Embryonic facial prominence (tissue), 1 donor: ENCODE measurements around the gene CNOT3.

Source experiments
- DNase-seq: peaks from one replicate; pipeline ENCODE4 v3.0.0-alpha.2; 2016; ENCODE audit errors: extremely low spot score

The CNOT3 gene

GRCh38 chr19:54149021-54149812 lies 11.7 kb downstream of the CNOT3 start:
- no peak for DNase-seq

- DNase-seq = no peak
Measured at GRCh38 chr19:54151362-54152035, 13.9 kb downstream of the CNOT3 start.

GRCh38 chr19:54152267-54152666 lies 14.7 kb downstream of the CNOT3 start:
- no peak for DNase-seq

GRCh38 chr19:54152878-54153524 lies 15.4 kb downstream of the CNOT3 start:
- DNase-seq = no peak

GRCh38 chr19:54153731-54154326 lies 16.3 kb downstream of the CNOT3 start:
- no peak for DNase-seq

GRCh38 chr19:54154603-54155345 lies 17.2 kb downstream of the CNOT3 start:
- DNase-seq = no peak

GRCh38 chr19:54155694-54156093 lies 18.1 kb downstream of the CNOT3 start:
- no peak for DNase-seq

GRCh38 chr19:54156490-54156889 lies 18.9 kb downstream of the CNOT3 start:
- DNase-seq = no peak

GRCh38 chr19:54156953-54157352 lies 19.4 kb downstream of the CNOT3 start:
- DNase-seq = no peak

- DNase-seq = no peak
Measured at GRCh38 chr19:54158812-54159351, 21.3 kb downstream of the CNOT3 start.

- peak; percentile 100 for DNase-seq
Measured at GRCh38 chr19:54159352-54160181, 22.0 kb downstream of the CNOT3 start, which contains the start of gene LENG1. TSS of gene LENG1 (minus strand) at chr19:54159721. CDS start at chr19:54159695, 26 bp downstream.

GRCh38 chr19:54160182-54160811 lies 22.7 kb downstream of the CNOT3 start:
- DNase-seq = no peak

GRCh38 chr19:54160854-54161253 lies 23.3 kb downstream of the CNOT3 start:
- DNase-seq = no peak

GRCh38 chr19:54162241-54162805 lies 24.8 kb downstream of the CNOT3 start:
- no peak for DNase-seq

- no peak for DNase-seq
Measured at GRCh38 chr19:54162884-54163283, 25.3 kb downstream of the CNOT3 start.

GRCh38 chr19:54164369-54165068 lies 27.0 kb downstream of the CNOT3 start:
- DNase-seq = no peak

- no peak for DNase-seq
Measured at GRCh38 chr19:54165222-54165621, 27.7 kb downstream of the CNOT3 start.

GRCh38 chr19:54168174-54168917 lies 30.8 kb downstream of the CNOT3 start:
- DNase-seq = peak; percentile 53
